Body of pancreas (tissue), 4 donors: Measurements from ENCODE around the gene FHOD3. TPM values are rescaled to one million over a fixed set of nuclear protein-coding genes. Genes with fewer than 3 reads are reported as not detected.

Experiments
- ATAC-seq: fragments of 150-250 bp; one replicate; pipeline ENCODE4 v1.9.1; 2016
- DNase-seq, 4 donors: peaks; one replicate each; pipeline ENCODE4 v3.0.0-alpha.2; 2019
- H3K27ac ChIP-seq, 4 donors: fragments of 200-600 bp; sonication (generic); 1 replicate in 3 of 4; 2 replicates in 1 of 4; pipeline versions ENCODE4 v1.5.1 to v1.6.1; 2016 to 2019; ENCODE audit warnings: mild to moderate bottlenecking in 1 of 4, mixed read lengths in 1 of 4, moderate library complexity in 1 of 4
- H3K27me3 ChIP-seq, 2 donors: fragments of 200-600 bp; sonication (generic); one replicate each; pipeline ENCODE4 v1.6.0; 2016; ENCODE audit warnings: mild to moderate bottlenecking in 1 of 2
- H3K36me3 ChIP-seq, 2 donors: fragments of 200-600 bp; sonication (generic); replicated peaks in 1 of 2; 2 replicates each; pipeline ENCODE4 v1.5.1; 2016; ENCODE audit warnings: low read depth in 2 of 2; ENCODE audit not compliant: insufficient read depth in 1 of 2
- H3K4me1 ChIP-seq: fragments of 200-600 bp; sonication (generic); one replicate; pipeline ENCODE4 v1.6.0; 2016
- H3K4me3 ChIP-seq, 2 donors: fragments of 200-600 bp; sonication (generic); 1 replicate in 1 of 2; 2 replicates in 1 of 2; pipeline ENCODE4 v1.5.1; 2016 to 2019
- H3K9me3 ChIP-seq, 3 donors: fragments of 200-600 bp; sonication (generic); 1 replicate in 2 of 3; 2 replicates in 1 of 3; pipeline ENCODE4 v1.5.1; 2016
- CTCF ChIP-seq, 7 experiments: fragments of 450-650 bp in 4 of 7; fragments of 200-600 bp in 3 of 7; sonication (generic) in 3 of 7; IDR thresholded peaks; one replicate each; pipeline ENCODE4 v1.5.1; 2016 to 2019; ENCODE audit warnings: antibody characterized with exemption in 7 of 7
- POLR2A ChIP-seq, 3 donors: fragments of 450-650 bp; IDR thresholded peaks; one replicate each; pipeline ENCODE4 v1.6.1; 2016; ENCODE audit warnings: antibody characterized with exemption in 3 of 3, mild to moderate bottlenecking in 2 of 3
- WGBS, 2 donors: methylation state at CpG; one replicate each; pipeline ENCODE4 v1.1.5; 2017; 5-methylcytosine and 5-hydroxymethylcytosine counted together
- intact Hi-C: fragments of 100-400 bp; cut with DNase I; formaldehyde crosslinking; loops from one replicate; pipeline ENCODE4 v1.15.1; 2023
- total RNA-seq, 2 donors: library from RNA; depleted of rRNA; stranded (reverse); fragments of >200 nt; gene quantifications; one replicate each; pipeline ENCODE4 v1.1.0, GENCODE V29; 2016

The FHOD3 gene
- total RNA-seq, 2 donors from 2014 or later, result 0.52 to 2.0 TPM

- TF ChIP-seq CTCF (IDR thresholded peaks at IDR 0.05) (no peak), POLR2A (IDR thresholded peaks at IDR 0.05) (no peak)
- ATAC-seq (no peak), DNase-seq (no peak)
- no peaks in the 10 kb centered on the region for H3K4me1 ChIP-seq
- H3K9me3 ChIP-seq, result no peaks in the 10 kb centered on the region
- WGBS, 2 donors, result 79 to 84% methylated on average over 7 of the region's 7 CpGs
- H3K27ac ChIP-seq, result no peak overlapping the region
- H3K27me3 ChIP-seq, result no peaks in the 10 kb centered on the region
- intact Hi-C loops, result no loop called here
- no peak overlapping the region for H3K4me3 ChIP-seq
- H3K36me3 ChIP-seq, result no peaks in the 10 kb centered on the region
These were observed 91.5 kb downstream of the FHOD3 start for GRCh38 chr18:36389027-36389426.

GRCh38 chr18:36389811-36390581, 92.5 kb downstream of the FHOD3 start:
- no peak for ATAC-seq
- no peaks in the 10 kb centered on the region for H3K9me3 ChIP-seq
- WGBS, 2 donors, result 79 to 80% methylated on average over 4 to 5 of the region's 5 CpGs
- DNase-seq, result no peak
- no peak overlapping the region for H3K4me3 ChIP-seq
- no peaks in the 10 kb centered on the region for H3K27me3 ChIP-seq
- intact Hi-C loops, result no loop called here
- H3K27ac ChIP-seq, result no peak overlapping the region
- H3K4me1 ChIP-seq, result no peaks in the 10 kb centered on the region
- H3K36me3 ChIP-seq, result no peaks in the 10 kb centered on the region
- no peak for TF ChIP-seq CTCF (IDR thresholded peaks at IDR 0.05)
- no peak for TF ChIP-seq POLR2A (IDR thresholded peaks at IDR 0.05)

- Histone ChIP-seq H3K27me3 (no peaks in the 10 kb centered on the region), H3K27ac (no peak overlapping the region), H3K4me1 (no peaks in the 10 kb centered on the region), H3K4me3 (no peak overlapping the region), H3K9me3 (no peaks in the 10 kb centered on the region), H3K36me3 (no peaks in the 10 kb centered on the region)
- no peak for TF ChIP-seq POLR2A (IDR thresholded peaks at IDR 0.05)
- no peak for TF ChIP-seq CTCF (IDR thresholded peaks at IDR 0.05)
- no peak for ATAC-seq
- intact Hi-C loops, result no loop called here
- no peak for DNase-seq
- WGBS, 2 donors, result 80 to 84% methylated on average over 2 to 7 of the region's 7 CpGs
These were observed 94.1 kb downstream of the FHOD3 start for GRCh38 chr18:36391426-36392145.

- Histone ChIP-seq H3K4me1 (no peaks in the 10 kb centered on the region), H3K4me3 (no peak overlapping the region), H3K27ac (no peak overlapping the region), H3K27me3 (no peaks in the 10 kb centered on the region), H3K9me3 (no peaks in the 10 kb centered on the region), H3K36me3 (no peaks in the 10 kb centered on the region)
- intact Hi-C loops, result no loop called here
- ATAC-seq, result no peak
- TF ChIP-seq CTCF (IDR thresholded peaks at IDR 0.05) (no peak), POLR2A (IDR thresholded peaks at IDR 0.05) (no peak)
- DNase-seq, result no peak
- 87 to 95% methylated on average over 4 of the region's 4 CpGs for WGBS, 2 donors
These were observed 94.9 kb downstream of the FHOD3 start for GRCh38 chr18:36392164-36392978.
